ENCODE measurements around the gene FPGS.
"Not testable (repeated sequence)": the region's sequence is repeated elsewhere in the genome, so short reads cannot be mapped to it uniquely, and the experiment has no call there.

FPGS gene

GRCh38 chr9:127841087-127841835 lies 38.6 kb downstream of the FPGS start:
- H3K4me3 ChIP-seq (ENCODE audit: control insufficient read depth, low read depth, low read length): no peak overlapping the region
- TF ChIP-seq CTCF (IDR thresholded peaks at IDR 0.05; ENCODE audit: control insufficient read depth, insufficient read depth, low read depth, low read length, missing control alignments): no peak
- no peak for DNase-seq (ENCODE audit: low read depth)

- TF ChIP-seq CTCF (IDR thresholded peaks at IDR 0.05; ENCODE audit: control insufficient read depth, insufficient read depth, low read depth, low read length, missing control alignments): no peak
- DNase-seq (ENCODE audit: low read depth): no peak
- H3K4me3 ChIP-seq (ENCODE audit: control insufficient read depth, low read depth, low read length): no peak overlapping the region
These were observed 42.2 kb downstream of the FPGS start for GRCh38 chr9:127844821-127845359.

- not testable (repeated sequence) for H3K4me3 ChIP-seq (ENCODE audit: control insufficient read depth, low read depth, low read length); DNase-seq (ENCODE audit: low read depth)
These were observed 42.9 kb downstream of the FPGS start for GRCh38 chr9:127845619-127846018.

GRCh38 chr9:127846443-127847177 lies 43.9 kb downstream of the FPGS start:
- DNase-seq (ENCODE audit: low read depth): no peak
- H3K4me3 ChIP-seq (ENCODE audit: control insufficient read depth, low read depth, low read length): no peak overlapping the region
- TF ChIP-seq CTCF (IDR thresholded peaks at IDR 0.05; ENCODE audit: control insufficient read depth, insufficient read depth, low read depth, low read length, missing control alignments): no peak

GRCh38 chr9:127847178-127847510 lies 44.5 kb downstream of the FPGS start:
- H3K4me3 ChIP-seq (ENCODE audit: control insufficient read depth, low read depth, low read length): no peak overlapping the region
- no peak for DNase-seq (ENCODE audit: low read depth)
- TF ChIP-seq CTCF (IDR thresholded peaks at IDR 0.05; ENCODE audit: control insufficient read depth, insufficient read depth, low read depth, low read length, missing control alignments): no peak

- H3K4me3 ChIP-seq (ENCODE audit: control insufficient read depth, low read depth, low read length): no peak overlapping the region
- no peak for TF ChIP-seq CTCF (IDR thresholded peaks at IDR 0.05; ENCODE audit: control insufficient read depth, insufficient read depth, low read depth, low read length, missing control alignments)
These were observed 45.4 kb downstream of the FPGS start for GRCh38 chr9:127847833-127848755.

More at GRCh38 chr9:127847833-127848755, 45.4 kb downstream of the FPGS start:
- DNase-seq (ENCODE audit: low read depth): no peak
